NT2/D1 (cell line): ENCODE results near the gene ZDHHC21.
"Not testable (repeated sequence)": the region's sequence is repeated elsewhere in the genome, so short reads cannot be mapped to it uniquely, and the experiment has no call there.

Experiments used
- DNase-seq: peaks from one replicate; pipeline ENCODE4 v3.0.0-alpha.2; 2011; ENCODE audit warnings: low read depth, low spot score
- H3K27me3 ChIP-seq: 2 replicates; pipeline ENCODE4 v1.6.0; 2011; ENCODE audit warnings: mild to moderate bottlenecking; ENCODE audit not compliant: insufficient read length, insufficient read depth
- H3K36me3 ChIP-seq: 2 replicates; pipeline ENCODE4 v1.6.1; 2011; ENCODE audit warnings: mild to moderate bottlenecking, low read length, mixed read lengths; ENCODE audit not compliant: insufficient read depth, insufficient read length
- H3K4me1 ChIP-seq: 2 replicates; pipeline ENCODE4 v1.5.1; 2011; ENCODE audit not compliant: insufficient read depth, insufficient read length
- H3K4me3 ChIP-seq: 2 replicates; pipeline ENCODE4 v1.5.1; 2011; ENCODE audit warnings: low read depth; ENCODE audit not compliant: insufficient read length
- H3K9ac ChIP-seq: 2 replicates; pipeline ENCODE4 v1.6.0; 2011; ENCODE audit warnings: low read depth; ENCODE audit not compliant: insufficient read length
- H3K9me3 ChIP-seq: 2 replicates; pipeline ENCODE4 v1.5.1; 2011; ENCODE audit warnings: mild to moderate bottlenecking, low read length; ENCODE audit not compliant: insufficient read depth
- SUZ12 ChIP-seq: IDR thresholded peaks from 2 replicates; pipeline ENCODE4 v1.6.1; 2011; ENCODE audit not compliant: insufficient read length, insufficient read depth; ENCODE audit errors: extremely low read depth
- YY1 ChIP-seq: IDR thresholded peaks from 2 replicates; pipeline ENCODE4 v1.6.1; 2011; ENCODE audit not compliant: insufficient read length, insufficient read depth
- ZNF274 ChIP-seq: IDR thresholded peaks from 2 replicates; pipeline ENCODE4 v1.6.1; 2011; ENCODE audit warnings: mild to moderate bottlenecking, low read depth, low read length

ZDHHC21 gene

DNA sequence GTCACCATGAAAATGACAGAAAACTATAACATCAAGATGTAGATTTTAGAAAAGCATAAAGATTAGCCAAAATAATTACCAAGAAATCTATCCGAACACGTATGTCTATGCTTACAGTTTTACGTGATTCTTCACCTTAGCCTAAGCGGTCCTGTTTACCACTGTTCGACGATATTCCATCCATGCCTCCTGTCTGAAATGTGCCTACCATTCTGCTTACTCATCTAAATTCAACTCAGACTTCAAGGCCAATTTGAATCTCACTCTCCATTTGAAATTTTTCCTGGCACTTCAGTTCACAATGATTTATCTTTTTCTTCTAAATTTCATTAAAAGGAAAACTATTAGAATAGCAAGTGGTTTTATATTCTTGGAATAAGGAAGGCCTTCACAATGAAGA, 15.4 kb downstream of the ZDHHC21 start:
- Histone ChIP-seq H3K4me3 (no peak overlapping the region), H3K4me1 (no peaks in the 10 kb centered on the region), H3K9me3 (no peaks in the 10 kb centered on the region), H3K9ac (no peak overlapping the region), H3K36me3 (no peaks in the 10 kb centered on the region), H3K27me3 (no peaks in the 10 kb centered on the region)
- TF ChIP-seq SUZ12 (no peak), ZNF274 (no peak), YY1 (no peak)
- no peak for DNase-seq

DNA sequence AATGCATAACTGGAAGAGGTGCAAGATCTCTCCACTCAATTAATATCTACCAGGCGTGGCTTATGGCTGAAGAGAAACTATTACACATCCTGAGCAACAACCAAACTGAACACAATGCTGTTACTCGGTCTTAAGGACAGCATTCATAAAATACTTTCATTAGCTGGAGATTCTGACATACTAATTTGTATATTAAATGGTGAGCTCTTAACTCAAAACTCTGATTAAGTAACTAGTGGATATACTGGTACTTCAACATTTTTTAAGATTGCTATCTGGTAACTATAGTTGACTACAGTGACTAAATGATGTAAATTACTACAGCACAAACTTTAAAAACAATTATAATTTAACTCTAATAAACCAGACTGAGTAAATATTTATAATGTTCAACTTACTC, 15.8 kb downstream of the ZDHHC21 start:
- Histone ChIP-seq H3K27me3 (no peaks in the 10 kb centered on the region), H3K9me3 (no peaks in the 10 kb centered on the region), H3K36me3 (no peaks in the 10 kb centered on the region), H3K4me3 (no peak overlapping the region), H3K9ac (no peak overlapping the region), H3K4me1 (no peaks in the 10 kb centered on the region)
- no peak for DNase-seq
- TF ChIP-seq SUZ12: no peak
- TF ChIP-seq YY1: no peak
- no peak for TF ChIP-seq ZNF274

DNA sequence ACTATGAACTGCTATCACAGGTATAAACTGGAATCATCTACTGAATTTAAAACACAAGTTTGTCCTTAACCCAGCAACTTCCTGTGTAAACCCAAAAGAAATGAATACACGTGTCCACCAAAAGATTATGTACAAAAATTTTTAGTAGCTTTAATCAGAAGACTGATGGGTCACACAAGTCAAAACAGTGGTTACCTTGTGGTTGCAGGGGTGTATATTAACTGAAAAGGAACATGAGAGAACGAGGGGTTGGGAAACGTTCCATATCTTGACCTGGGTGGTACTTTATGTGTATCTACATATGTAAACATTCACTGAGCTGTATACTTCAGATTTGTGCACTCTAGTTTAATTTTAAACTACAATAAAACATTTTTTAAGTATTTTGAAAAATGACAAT, 18.6 kb downstream of the ZDHHC21 start:
- Histone ChIP-seq H3K9me3 (no peaks in the 10 kb centered on the region), H3K9ac (no peak overlapping the region), H3K27me3 (no peaks in the 10 kb centered on the region), H3K4me1 (no peaks in the 10 kb centered on the region), H3K4me3 (no peak overlapping the region), H3K36me3 (no peaks in the 10 kb centered on the region)
- TF ChIP-seq ZNF274 (no peak), YY1 (no peak), SUZ12 (no peak)
- no peak for DNase-seq

DNA sequence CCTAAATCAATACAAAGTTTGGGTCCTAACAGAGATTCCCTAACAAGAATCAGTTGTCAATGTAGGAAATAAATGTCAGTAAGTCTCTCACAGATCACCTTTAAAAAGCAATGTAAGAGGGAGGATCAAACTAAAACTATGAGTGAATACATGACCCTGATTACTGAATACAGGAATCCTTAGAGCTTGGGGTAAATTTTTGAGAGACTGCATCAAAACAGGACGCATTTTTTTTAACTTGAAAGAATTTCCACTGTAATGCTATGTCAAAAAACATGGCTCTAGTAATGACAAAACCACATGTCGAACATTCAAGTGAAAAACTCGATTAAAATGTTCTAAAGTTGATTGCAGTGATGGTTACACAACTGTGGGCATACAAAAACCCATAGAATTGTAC, 21.9 kb downstream of the ZDHHC21 start:
- no peak overlapping the region for H3K4me3 ChIP-seq
- no peak for DNase-seq

DNA sequence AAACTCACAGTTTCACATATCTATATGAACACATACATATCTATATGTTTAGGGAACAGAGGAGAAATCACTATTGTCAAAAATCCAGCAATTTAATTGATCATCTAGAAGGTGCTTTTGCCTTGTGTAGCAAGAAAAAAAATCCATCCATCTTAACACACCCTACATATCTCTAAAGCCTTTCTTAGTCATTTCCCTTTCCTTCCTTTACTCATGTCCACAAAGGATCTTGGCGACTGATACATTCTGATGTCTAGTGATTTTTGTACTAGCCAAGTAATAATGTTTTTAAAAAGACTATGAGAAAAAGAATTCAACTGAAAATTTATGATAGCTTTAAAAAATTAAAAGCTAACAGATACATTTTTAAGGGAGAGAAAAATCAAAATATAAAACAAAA, 22.5 kb downstream of the ZDHHC21 start:
- TF ChIP-seq SUZ12 (no peak), YY1 (no peak), ZNF274 (no peak)
- Histone ChIP-seq H3K4me3 (no peak overlapping the region), H3K4me1 (no peaks in the 10 kb centered on the region), H3K9me3 (no peaks in the 10 kb centered on the region), H3K27me3 (no peaks in the 10 kb centered on the region), H3K36me3 (no peaks in the 10 kb centered on the region), H3K9ac (no peak overlapping the region)
- DNase-seq: no peak

More for the DNA sequence above, 21.9 kb downstream of the ZDHHC21 start:
- Histone ChIP-seq H3K4me1 (no peaks in the 10 kb centered on the region), H3K9ac (no peak overlapping the region), H3K27me3 (no peaks in the 10 kb centered on the region), H3K9me3 (no peaks in the 10 kb centered on the region), H3K36me3 (no peaks in the 10 kb centered on the region)
- TF ChIP-seq SUZ12 (no peak), ZNF274 (no peak)

DNA sequence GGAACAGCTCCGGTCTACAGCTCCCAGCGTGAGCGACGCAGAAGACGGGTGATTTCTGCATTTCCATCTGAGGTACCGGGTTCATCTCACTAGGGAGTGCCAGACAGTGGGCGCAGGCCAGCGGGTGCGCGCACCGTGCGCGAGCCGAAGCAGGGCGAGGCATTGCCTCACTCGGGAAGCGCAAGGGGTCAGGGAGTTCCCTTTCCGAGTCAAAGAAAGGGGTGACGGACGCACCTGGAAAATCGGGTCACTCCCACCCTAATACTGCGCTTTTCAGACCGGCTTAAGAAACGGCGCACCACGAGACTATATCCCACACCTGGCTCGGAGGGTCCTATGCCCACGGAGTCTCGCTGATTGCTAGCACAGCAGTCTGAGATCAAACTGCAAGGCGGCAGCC, 29.2 kb downstream of the ZDHHC21 start:
- H3K36me3 ChIP-seq, H3K9me3 ChIP-seq, DNase-seq, H3K4me1 ChIP-seq, H3K9ac ChIP-seq, H3K4me3 ChIP-seq, H3K27me3 ChIP-seq: not testable (repeated sequence)

DNA sequence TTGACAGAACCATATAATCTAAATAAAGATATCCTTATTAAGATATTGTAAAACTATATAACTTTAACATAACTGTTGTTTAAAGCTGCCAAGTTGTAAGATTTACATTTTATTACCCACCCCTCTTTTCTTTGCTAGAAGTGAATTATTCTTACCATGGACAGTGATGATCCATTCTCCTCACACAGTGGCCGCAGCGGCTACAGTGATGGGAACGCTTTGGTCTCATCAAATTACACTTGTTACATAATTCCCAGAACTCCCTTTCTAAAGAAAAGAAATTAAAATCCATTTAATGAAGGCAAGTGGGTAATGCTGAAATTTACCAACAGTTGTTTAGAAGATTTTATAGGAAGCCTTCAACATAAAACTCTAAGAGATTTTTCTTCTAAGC, 31.2 kb downstream of the ZDHHC21 start:
- H3K27me3 ChIP-seq: no peaks in the 10 kb centered on the region
- H3K36me3 ChIP-seq: no peaks in the 10 kb centered on the region
- H3K9me3 ChIP-seq: no peaks in the 10 kb centered on the region
- no peak overlapping the region for H3K9ac ChIP-seq
- TF ChIP-seq YY1: no peak
- TF ChIP-seq SUZ12: no peak
- TF ChIP-seq ZNF274: no peak
- H3K4me1 ChIP-seq: no peaks in the 10 kb centered on the region
- H3K4me3 ChIP-seq: no peak overlapping the region
- no peak for DNase-seq

DNA sequence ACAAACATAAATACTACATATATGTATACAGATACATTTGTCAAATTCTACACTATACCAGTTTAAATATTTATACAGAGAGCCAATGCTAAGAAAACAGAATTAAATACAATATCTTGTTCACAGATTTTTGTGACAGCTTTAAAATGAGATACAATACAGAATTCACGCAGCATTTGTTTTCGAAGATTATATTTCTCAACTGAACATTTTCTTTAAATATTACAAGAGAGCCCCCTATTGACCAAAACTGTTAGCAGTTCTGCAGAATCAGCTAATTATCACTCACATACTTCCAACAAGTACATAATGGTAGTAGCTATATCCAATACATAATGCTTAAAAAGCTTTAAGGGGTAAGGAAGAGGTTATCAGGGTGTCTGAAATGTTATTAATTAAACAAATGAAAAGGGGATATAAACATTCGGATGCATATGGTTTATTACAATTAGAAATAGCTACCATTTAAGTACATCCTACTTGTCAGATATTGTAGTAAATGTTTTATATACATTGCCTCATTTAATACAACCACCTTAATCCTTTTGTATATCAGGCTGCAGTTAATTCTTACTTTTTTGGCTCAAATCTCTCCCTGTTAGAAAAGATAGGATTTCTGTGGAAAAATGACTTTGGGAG, 31.7 kb downstream of the ZDHHC21 start:
- peaks cover 1% of the 10 kb centered on the region; the same call in 1 of the 2 replicates for H3K9me3 ChIP-seq
- TF ChIP-seq ZNF274 (no peak), SUZ12 (no peak), YY1 (no peak)
- no peaks in the 10 kb centered on the region for H3K4me1 ChIP-seq
- H3K4me3 ChIP-seq: no peak overlapping the region
- H3K27me3 ChIP-seq: no peaks in the 10 kb centered on the region
- no peak for DNase-seq
- H3K36me3 ChIP-seq: no peaks in the 10 kb centered on the region
- H3K9ac ChIP-seq: no peak overlapping the region
